ENCODE results near the gene GABRR3. TPM values are rescaled to one million over a fixed set of nuclear protein-coding genes. Genes with fewer than 3 reads are reported as not detected.

Gene GABRR3
- total RNA-seq, 1 experiment from 2014 or later, result not detected

DNA sequence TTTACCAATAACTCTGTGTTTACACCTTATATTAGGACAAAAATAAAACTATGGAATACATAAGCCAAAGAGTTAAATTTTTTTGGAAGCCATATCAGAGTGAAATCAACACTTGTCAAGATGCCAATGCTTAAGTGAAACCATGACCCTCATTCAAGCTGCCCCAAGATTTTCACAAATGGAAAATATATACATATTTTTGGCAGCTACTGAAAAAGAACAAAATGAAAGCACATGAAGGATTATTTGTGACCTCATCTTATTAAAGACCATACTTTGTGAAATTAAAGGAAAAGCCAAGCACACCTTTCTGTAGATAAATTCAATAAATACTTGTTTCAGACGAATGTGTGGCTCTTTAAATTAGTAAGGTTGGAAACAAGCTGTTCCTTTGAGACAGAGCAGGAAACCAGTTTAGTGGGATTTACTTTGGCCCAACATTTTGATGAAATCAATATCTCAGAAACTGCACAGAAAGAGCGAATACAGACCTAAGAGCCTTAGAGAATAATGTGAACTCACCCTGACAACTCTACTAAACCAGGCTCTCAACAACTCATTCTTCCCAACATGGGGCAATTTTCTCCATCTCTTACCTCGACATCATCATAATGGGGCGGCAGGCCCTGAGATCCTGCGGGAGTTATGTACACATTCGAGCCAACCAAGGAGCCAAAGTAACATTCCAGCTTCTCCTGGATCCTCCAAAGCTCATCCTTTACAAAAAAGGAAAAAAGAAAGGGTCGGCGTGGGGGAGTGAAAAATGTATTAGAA is 73.9 kb downstream of the GABRR3 start:
- Histone ChIP-seq H3K9me3 (no peaks in the 10 kb centered on the region), H3K4me1 (0 out of 2 replicates have a peak, but pooled peaks cover 3% of the 10 kb centered on the region), H3K27me3 (replicated peaks; ENCODE audit: control insufficient read depth, insufficient read depth, low read length) (no peaks in the 10 kb centered on the region), H3K4me3 (ENCODE audit: low read depth, low read length) (no peak overlapping the region), H3K36me3 (ENCODE audit: control insufficient read depth, insufficient read depth, low read length) (no peaks in the 10 kb centered on the region; the same call in 1 of the 2 replicates)
- ChIA-PET POLR2A (no interaction called here), CTCF (no interaction called here)
- Mint-ChIP-seq H3K36me3 (ENCODE audit: insufficient read depth, unreplicated experiment) (peaks cover 14% of the 10 kb centered on the region), H3K4me3 (ENCODE audit: unreplicated experiment) (no peak overlapping the region), H3K27ac (ENCODE audit: unreplicated experiment) (no peak overlapping the region), H3K9me3 (ENCODE audit: unreplicated experiment) (no peaks in the 10 kb centered on the region), H3K27me3 (ENCODE audit: insufficient read depth, unreplicated experiment) (no peaks in the 10 kb centered on the region), H3K4me1 (ENCODE audit: low read depth, unreplicated experiment) (no peaks in the 10 kb centered on the region)
- TF ChIP-seq, protein P1, sequence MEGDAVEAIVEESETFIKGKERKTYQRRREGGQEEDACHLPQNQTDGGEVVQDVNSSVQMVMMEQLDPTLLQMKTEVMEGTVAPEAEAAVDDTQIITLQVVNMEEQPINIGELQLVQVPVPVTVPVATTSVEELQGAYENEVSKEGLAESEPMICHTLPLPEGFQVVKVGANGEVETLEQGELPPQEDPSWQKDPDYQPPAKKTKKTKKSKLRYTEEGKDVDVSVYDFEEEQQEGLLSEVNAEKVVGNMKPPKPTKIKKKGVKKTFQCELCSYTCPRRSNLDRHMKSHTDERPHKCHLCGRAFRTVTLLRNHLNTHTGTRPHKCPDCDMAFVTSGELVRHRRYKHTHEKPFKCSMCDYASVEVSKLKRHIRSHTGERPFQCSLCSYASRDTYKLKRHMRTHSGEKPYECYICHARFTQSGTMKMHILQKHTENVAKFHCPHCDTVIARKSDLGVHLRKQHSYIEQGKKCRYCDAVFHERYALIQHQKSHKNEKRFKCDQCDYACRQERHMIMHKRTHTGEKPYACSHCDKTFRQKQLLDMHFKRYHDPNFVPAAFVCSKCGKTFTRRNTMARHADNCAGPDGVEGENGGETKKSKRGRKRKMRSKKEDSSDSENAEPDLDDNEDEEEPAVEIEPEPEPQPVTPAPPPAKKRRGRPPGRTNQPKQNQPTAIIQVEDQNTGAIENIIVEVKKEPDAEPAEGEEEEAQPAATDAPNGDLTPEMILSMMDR (IDR thresholded peaks at IDR 0.05; ENCODE audit: insufficient read depth in 1 of 2, low read depth in 1 of 2, low read length in 1 of 2, severe bottlenecking in 1 of 2, unreplicated experiment in 1 of 2), result no peak
- DNase-seq, result no peak
- intact Hi-C loops (cut with micrococcal nuclease; ENCODE audit: unreplicated experiment), result no loop called here
- no TSS peak for BruUV-seq (replicated peaks)

DNA sequence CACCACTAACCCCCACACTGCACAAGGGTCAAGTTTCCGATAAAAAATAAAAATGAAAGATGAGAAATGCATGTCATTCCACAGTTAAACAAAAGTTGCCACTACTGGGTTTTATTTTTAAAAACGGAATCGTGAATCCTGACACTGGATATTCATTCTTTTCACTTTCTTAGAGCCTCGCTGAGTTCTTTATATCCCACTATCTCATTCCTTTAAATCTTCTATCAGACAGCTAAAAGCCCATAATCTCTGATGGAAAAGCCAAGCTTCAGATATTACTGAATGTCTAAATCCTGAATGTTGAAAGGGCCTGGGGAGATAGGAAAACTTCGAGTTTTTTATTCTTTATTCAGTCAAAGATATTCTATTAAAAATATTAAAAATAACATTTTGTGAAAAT is 74.6 kb downstream of the GABRR3 start:
- Mint-ChIP-seq H3K9me3 (ENCODE audit: unreplicated experiment) (no peaks in the 10 kb centered on the region), H3K27me3 (ENCODE audit: insufficient read depth, unreplicated experiment) (no peaks in the 10 kb centered on the region), H3K36me3 (ENCODE audit: insufficient read depth, unreplicated experiment) (peaks cover 9% of the 10 kb centered on the region), H3K27ac (ENCODE audit: unreplicated experiment) (no peak overlapping the region), H3K4me3 (ENCODE audit: unreplicated experiment) (no peak overlapping the region), H3K4me1 (ENCODE audit: low read depth, unreplicated experiment) (no peaks in the 10 kb centered on the region)
- no TSS peak for BruUV-seq (replicated peaks)
- DNase-seq, result no peak
- intact Hi-C loops (cut with micrococcal nuclease; ENCODE audit: unreplicated experiment), result no loop called here
- ChIA-PET POLR2A (no interaction called here), CTCF (no interaction called here)
- H3K36me3 ChIP-seq (ENCODE audit: control insufficient read depth, insufficient read depth, low read length), result no peaks in the 10 kb centered on the region; the same call in 1 of the 2 replicates
- no peak overlapping the region for H3K4me3 ChIP-seq (ENCODE audit: low read depth, low read length)
- H3K9me3 ChIP-seq, result no peaks in the 10 kb centered on the region
- TF ChIP-seq, protein P1 (IDR thresholded peaks at IDR 0.05; ENCODE audit: insufficient read depth in 1 of 2, low read depth in 1 of 2, low read length in 1 of 2, severe bottlenecking in 1 of 2, unreplicated experiment in 1 of 2), result no peak
- no peaks in the 10 kb centered on the region for H3K27me3 ChIP-seq (replicated peaks; ENCODE audit: control insufficient read depth, insufficient read depth, low read length)
- H3K4me1 ChIP-seq, result 0 out of 2 replicates have a peak, but pooled peaks cover under 1% of the 10 kb centered on the region

DNA sequence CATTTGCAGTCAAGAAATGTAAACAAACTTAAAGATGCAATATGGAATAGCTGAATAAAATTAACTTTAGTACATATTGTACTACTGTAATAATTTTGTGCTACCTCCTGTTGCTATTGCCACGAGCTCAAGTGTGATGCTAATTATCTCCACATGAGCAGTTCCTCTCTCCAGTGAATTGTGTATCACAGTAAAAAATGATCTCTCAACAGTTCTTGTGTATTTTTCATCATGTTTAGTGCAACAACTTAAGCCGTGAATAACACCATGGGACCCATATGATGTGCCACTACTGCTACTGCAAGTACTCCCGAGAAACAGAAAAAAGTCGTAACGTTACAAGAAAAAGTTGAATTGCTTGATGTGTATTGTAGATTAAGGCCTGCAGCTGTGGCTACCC is 75.2 kb downstream of the GABRR3 start:
- Mint-ChIP-seq H3K27me3 (ENCODE audit: insufficient read depth, unreplicated experiment) (no peaks in the 10 kb centered on the region), H3K9me3 (ENCODE audit: unreplicated experiment) (no peaks in the 10 kb centered on the region), H3K36me3 (ENCODE audit: insufficient read depth, unreplicated experiment) (peaks cover 6% of the 10 kb centered on the region), H3K4me3 (ENCODE audit: unreplicated experiment) (no peak overlapping the region), H3K4me1 (ENCODE audit: low read depth, unreplicated experiment) (no peaks in the 10 kb centered on the region), H3K27ac (ENCODE audit: unreplicated experiment) (no peak overlapping the region)
- BruUV-seq (replicated peaks), result no TSS peak
- no peak for DNase-seq
- ChIA-PET POLR2A (no interaction called here), CTCF (no interaction called here)
- intact Hi-C loops (cut with micrococcal nuclease; ENCODE audit: unreplicated experiment), result no loop called here
- Histone ChIP-seq H3K36me3 (ENCODE audit: control insufficient read depth, insufficient read depth, low read length) (no peaks in the 10 kb centered on the region; the same call in 1 of the 2 replicates), H3K9me3 (no peaks in the 10 kb centered on the region), H3K27me3 (replicated peaks; ENCODE audit: control insufficient read depth, insufficient read depth, low read length) (no peaks in the 10 kb centered on the region), H3K4me1 (no peaks in the 10 kb centered on the region), H3K4me3 (ENCODE audit: low read depth, low read length) (no peak overlapping the region)
- TF ChIP-seq, protein P1 (IDR thresholded peaks at IDR 0.05; ENCODE audit: insufficient read depth in 1 of 2, low read depth in 1 of 2, low read length in 1 of 2, severe bottlenecking in 1 of 2, unreplicated experiment in 1 of 2), result no peak

All from Caco-2 (cell line).